Gastrocnemius medialis (tissue), 4 donors: ENCODE data around the gene TMEM39B. TPM values are rescaled to one million over a fixed set of nuclear protein-coding genes. Genes with fewer than 3 reads are reported as not detected.

Source experiments
- ATAC-seq, 2 donors: fragments of 150-250 bp; one replicate each; pipeline ENCODE4 v1.9.1; 2016
- DNase-seq, 2 donors: peaks; one replicate each; pipeline ENCODE4 v3.0.0-alpha.2; 2019
- H3K27ac ChIP-seq, 4 donors: fragments of 200-600 bp; sonication (generic); 1 replicate in 1 of 4; 2 replicates in 3 of 4; pipeline ENCODE4 v1.5.1; 2016 to 2018; ENCODE audit warnings: mild to moderate bottlenecking in 2 of 4, moderate library complexity in 1 of 4
- H3K27me3 ChIP-seq, 3 donors: fragments of 200-600 bp; sonication (generic) in 2 of 3; 1 replicate in 1 of 3; 2 replicates in 2 of 3; pipeline versions ENCODE4 v1.5.1 to v1.6.0; 2016 to 2019; ENCODE audit warnings: mild to moderate bottlenecking in 1 of 3, moderate library complexity in 1 of 3
- H3K36me3 ChIP-seq, 2 donors: fragments of 200-600 bp; sonication (generic) in 1 of 2; one replicate each; pipeline ENCODE4 v1.5.1; 2017 to 2018
- H3K4me1 ChIP-seq, 2 donors: fragments of 200-600 bp; sonication (generic) in 1 of 2; one replicate each; pipeline ENCODE4 v1.5.1; 2016 to 2017; ENCODE audit warnings: mild to moderate bottlenecking in 2 of 2
- H3K4me3 ChIP-seq, 4 donors: fragments of 200-600 bp; sonication (generic) in 3 of 4; 1 replicate in 1 of 4; 2 replicates in 3 of 4; pipeline ENCODE4 v1.5.1; 2016 to 2019; ENCODE audit warnings: mild to moderate bottlenecking in 2 of 4
- H3K9me3 ChIP-seq, 3 donors: fragments of 200-600 bp; sonication (generic) in 2 of 3; 1 replicate in 1 of 3; 2 replicates in 2 of 3; pipeline ENCODE4 v1.5.1; 2016 to 2019
- CTCF ChIP-seq, 5 experiments: fragments of 450-650 bp in 3 of 5; fragments of 200-600 bp in 2 of 5; sonication (generic) in 2 of 5; IDR thresholded peaks in 4 of 5; conservative IDR thresholded peaks in 1 of 5; 1 replicate in 4 of 5; 2 replicates in 1 of 5; pipeline ENCODE4 v1.5.1; 2016 to 2019; ENCODE audit warnings: antibody characterized with exemption in 5 of 5, mild to moderate bottlenecking in 3 of 5, moderate library complexity in 3 of 5
- POLR2A ChIP-seq, 2 donors: fragments of 450-650 bp; IDR thresholded peaks; one replicate each; pipeline ENCODE4 v1.6.1; 2017; ENCODE audit warnings: antibody characterized with exemption in 2 of 2, mild to moderate bottlenecking in 2 of 2, moderate library complexity in 2 of 2
- in situ Hi-C, 4 donors: fragments of 200-750 bp; cut with MboI; loops; one replicate each; pipeline versions ENCODE4 v1.15.0 to v1.8.0; 2017; ENCODE audit warnings: low sequenced_read_pairs in 4 of 4
- intact Hi-C: fragments of 100-400 bp; cut with DNase I; formaldehyde crosslinking; loops from one replicate; pipeline ENCODE4 v1.15.1; 2023; ENCODE audit warnings: low total_unique reads
- total RNA-seq, 4 donors: library from RNA; depleted of rRNA; stranded (reverse); fragments of >200 nt; gene quantifications; one replicate each; pipeline versions ENCODE4 v1.1.0 to v1.2.3, GENCODE V29; 2016

Gene TMEM39B
- total RNA-seq, 4 donors from 2014 or later: 2.5 to 11.1 (median 6.7) TPM

GRCh38 chr1:32044234-32044633, 28.5 kb upstream of the TMEM39B start:
- in situ Hi-C loops (no loop called here), intact Hi-C loops (no loop called here)
- no peak for ATAC-seq
- Histone ChIP-seq H3K27ac (no peak overlapping the region), H3K27me3 (no peaks in the 10 kb centered on the region), H3K36me3 (no peaks in the 10 kb centered on the region), H3K9me3 (no peaks in the 10 kb centered on the region), H3K4me3 (no peak overlapping the region), H3K4me1 (no peaks in the 10 kb centered on the region)
- no peak for DNase-seq
- TF ChIP-seq CTCF (IDR thresholded peaks at IDR 0.05 in 4 of 5, conservative IDR thresholded peaks at IDR 0.05 in 1 of 5): no peak
- no peak for TF ChIP-seq POLR2A (IDR thresholded peaks at IDR 0.05)

GRCh38 chr1:32045772-32046171, 27.0 kb upstream of the TMEM39B start:
- no peaks in the 10 kb centered on the region for H3K9me3 ChIP-seq
- no peak overlapping the region for H3K4me3 ChIP-seq
- ATAC-seq: no peak
- no peak overlapping the region for H3K27ac ChIP-seq
- no peaks in the 10 kb centered on the region for H3K4me1 ChIP-seq
- intact Hi-C loops: no loop called here
- TF ChIP-seq CTCF (IDR thresholded peaks at IDR 0.05 in 4 of 5, conservative IDR thresholded peaks at IDR 0.05 in 1 of 5) (no peak), POLR2A (IDR thresholded peaks at IDR 0.05) (no peak)
- in situ Hi-C loops: no loop called here
- H3K36me3 ChIP-seq: peaks cover 0 to 10% of the 10 kb centered on the region in 2 donors
- no peak for DNase-seq
- H3K27me3 ChIP-seq: no peaks in the 10 kb centered on the region

- Histone ChIP-seq H3K36me3 (peaks cover 0 to 27% of the 10 kb centered on the region in 2 donors), H3K4me1 (no peaks in the 10 kb centered on the region), H3K27ac (no peak overlapping the region), H3K27me3 (no peaks in the 10 kb centered on the region), H3K4me3 (no peak overlapping the region), H3K9me3 (no peaks in the 10 kb centered on the region)
- in situ Hi-C loops (no loop called here), intact Hi-C loops (no loop called here)
- DNase-seq (no peak), ATAC-seq (no peak)
- TF ChIP-seq CTCF (IDR thresholded peaks at IDR 0.05 in 4 of 5, conservative IDR thresholded peaks at IDR 0.05 in 1 of 5) (no peak), POLR2A (IDR thresholded peaks at IDR 0.05) (no peak)
These were observed 25.0 kb upstream of the TMEM39B start for GRCh38 chr1:32047701-32048100.

- TF ChIP-seq CTCF (IDR thresholded peaks at IDR 0.05 in 4 of 5, conservative IDR thresholded peaks at IDR 0.05 in 1 of 5) (no peak), POLR2A (IDR thresholded peaks at IDR 0.05) (no peak)
- Histone ChIP-seq H3K27me3 (no peaks in the 10 kb centered on the region), H3K9me3 (no peaks in the 10 kb centered on the region), H3K27ac (no peak overlapping the region), H3K36me3 (peaks cover 0 to 34% of the 10 kb centered on the region in 2 donors), H3K4me1 (no peaks in the 10 kb centered on the region), H3K4me3 (no peak overlapping the region)
- DNase-seq (no peak), ATAC-seq (no peak)
- in situ Hi-C loops: no loop called here
- intact Hi-C loops: no loop called here
These were observed 24.3 kb upstream of the TMEM39B start for GRCh38 chr1:32048440-32048839.

GRCh38 chr1:32051706-32052105, 21.0 kb upstream of the TMEM39B start:
- H3K27ac ChIP-seq: no peak overlapping the region
- DNase-seq: no peak
- no peaks in the 10 kb centered on the region for H3K27me3 ChIP-seq
- H3K4me1 ChIP-seq: no peaks in the 10 kb centered on the region
- H3K4me3 ChIP-seq: no peak overlapping the region
- no peak for ATAC-seq
- peaks cover 0 to 67% of the 10 kb centered on the region in 2 donors for H3K36me3 ChIP-seq
- intact Hi-C loops (no loop called here), in situ Hi-C loops (no loop called here)
- no peak for TF ChIP-seq CTCF (IDR thresholded peaks at IDR 0.05 in 4 of 5, conservative IDR thresholded peaks at IDR 0.05 in 1 of 5)
- no peak for TF ChIP-seq POLR2A (IDR thresholded peaks at IDR 0.05)
- H3K9me3 ChIP-seq: no peaks in the 10 kb centered on the region
